IMR-90 (cell line): ENCODE measurements around the gene POU2F1. TPM values are rescaled to one million over a fixed set of nuclear protein-coding genes. Genes with fewer than 3 reads are reported as not detected.

Experiments used
- ATAC-seq: fragments of 200-7000 bp; cut with Tn5 transposase; 2 replicates; pipeline ENCODE4 v1.9.1; 2020; ENCODE audit warnings: low read depth, mild to moderate bottlenecking, moderate library complexity
- BruUV-seq: library from RNA; stranded (reverse); fragments of 400-500 nt; replicated peaks from 2 replicates; lab custom pipeline; 2021; lab: Mats Ljungman, UMichigan
- CTCF ChIA-PET: fragments of 300-600 bp; formaldehyde crosslinking; extraction: SDS; loops from one replicate; lab custom pipeline; 2021; ENCODE audit warnings: antibody characterized with exemption; lab: Yijun Ruan, JAX
- POLR2A ChIA-PET: fragments of 300-600 bp; sonication (Branson Sonifier 250); formaldehyde crosslinking; loops from one replicate; lab custom pipeline; 2022; ENCODE audit warnings: antibody characterized with exemption; ENCODE audit not compliant: unreplicated experiment; lab: Charles Lee
- DNase-seq: peaks from one replicate; pipeline ENCODE4 v3.0.0; 2013
- H2AFZ ChIP-seq: replicated peaks from 2 replicates; pipeline ENCODE3; 2013; ENCODE audit warnings: low read length, mild to moderate bottlenecking; ENCODE audit not compliant: poor library complexity
- H2AK5ac ChIP-seq: 2 replicates; pipeline ENCODE4 v1.6.1; 2013; ENCODE audit warnings: low read depth, low read length, inconsistent platforms
- H2AK9ac ChIP-seq: replicated peaks from 2 replicates; pipeline ENCODE3; 2013; ENCODE audit warnings: mild to moderate bottlenecking, low read depth, low read length, moderate library complexity; ENCODE audit not compliant: poor library complexity
- H2BK120ac ChIP-seq: 2 replicates; pipeline ENCODE4 v1.6.1; 2013; ENCODE audit warnings: low read depth, low read length, inconsistent platforms
- H2BK15ac ChIP-seq: 3 replicates; pipeline ENCODE4 v1.6.1; 2013; ENCODE audit warnings: low read depth, low read length, inconsistent platforms
- H2BK20ac ChIP-seq: 2 replicates; pipeline ENCODE4 v1.6.1; 2013; ENCODE audit warnings: low read depth, mild to moderate bottlenecking, inconsistent platforms, low read length, moderate library complexity
- H2BK5ac ChIP-seq: 2 replicates; pipeline ENCODE4 v1.6.1; 2013; ENCODE audit warnings: mild to moderate bottlenecking, low read depth, low read length, inconsistent platforms; ENCODE audit not compliant: poor library complexity, severe bottlenecking
- H3K14ac ChIP-seq: replicated peaks from 2 replicates; pipeline ENCODE4 v1.6.1; 2013; ENCODE audit warnings: low read depth, low read length, inconsistent platforms
- H3K18ac ChIP-seq: 2 replicates; pipeline ENCODE4 v1.6.1; 2013; ENCODE audit warnings: low read depth, low read length, control low read depth
- H3K23ac ChIP-seq: 2 replicates; pipeline ENCODE4 v1.6.1; 2013; ENCODE audit warnings: low read depth, low read length, inconsistent platforms
- H3K27ac ChIP-seq: 2 replicates; pipeline ENCODE4 v1.5.1; 2013; ENCODE audit warnings: mild to moderate bottlenecking, control low read depth, low read length; ENCODE audit not compliant: insufficient read depth
- H3K27me3 ChIP-seq: 2 replicates; pipeline ENCODE4 v1.6.1; 2013; ENCODE audit warnings: low read length; ENCODE audit not compliant: control insufficient read depth, insufficient read depth
- H3K36me3 ChIP-seq: 2 replicates; pipeline ENCODE4 v1.6.1; 2013; ENCODE audit warnings: low read length, mixed read lengths; ENCODE audit not compliant: control insufficient read depth, insufficient read depth
- H3K4ac ChIP-seq: 2 replicates; pipeline ENCODE4 v1.6.1; 2013; ENCODE audit warnings: low read depth, low read length, inconsistent platforms
- H3K4me1 ChIP-seq: 2 replicates; pipeline ENCODE4 v1.6.1; 2013; ENCODE audit warnings: low read length, mixed read lengths; ENCODE audit not compliant: control insufficient read depth, insufficient read depth
- H3K4me2 ChIP-seq: 2 replicates; pipeline ENCODE4 v1.6.1; 2013; ENCODE audit warnings: low read depth, mild to moderate bottlenecking, control low read depth, low read length, moderate library complexity
- H3K4me3 ChIP-seq: 2 replicates; pipeline ENCODE4 v1.5.1; 2013; ENCODE audit warnings: low read depth, mild to moderate bottlenecking, control low read depth, low read length, moderate library complexity; ENCODE audit not compliant: insufficient read depth
- H3K56ac ChIP-seq: 2 replicates; pipeline ENCODE4 v1.6.1; 2013; ENCODE audit warnings: low read length, inconsistent platforms; ENCODE audit not compliant: insufficient read depth; ENCODE audit errors: extremely low read depth
- H3K79me1 ChIP-seq, 2 experiments: 2 replicates each; pipeline ENCODE4 v1.6.1; 2013; ENCODE audit warnings: low read length in 2 of 2, inconsistent platforms in 1 of 2, low read depth in 1 of 2
- H3K9ac ChIP-seq: 2 replicates; pipeline ENCODE4 v1.6.1; 2013; ENCODE audit warnings: low read depth, low read length, control low read depth
- H3K9me1 ChIP-seq: 2 replicates; pipeline ENCODE4 v1.6.1; 2013; ENCODE audit warnings: low read length, inconsistent platforms; ENCODE audit not compliant: insufficient read depth
- H3K9me3 ChIP-seq: 2 replicates; pipeline ENCODE4 v1.6.1; 2013; ENCODE audit warnings: low read length; ENCODE audit not compliant: control insufficient read depth, insufficient read depth
- H4K20me1 ChIP-seq: 2 replicates; pipeline ENCODE4 v1.6.1; 2013; ENCODE audit warnings: low read length, inconsistent platforms; ENCODE audit not compliant: insufficient read depth
- H4K5ac ChIP-seq: 2 replicates; pipeline ENCODE4 v1.6.1; 2013; ENCODE audit warnings: mild to moderate bottlenecking, low read depth, low read length, control low read depth
- H4K8ac ChIP-seq, 2 experiments: 2 replicates each; pipeline ENCODE4 v1.6.1; 2013; ENCODE audit warnings: low read depth in 2 of 2, low read length in 2 of 2, control low read depth in 1 of 2, inconsistent platforms in 1 of 2
- H4K91ac ChIP-seq: 2 replicates; pipeline ENCODE4 v1.6.1; 2013; ENCODE audit warnings: low read depth, low read length, inconsistent platforms; ENCODE audit not compliant: insufficient read depth
- BHLHE40 ChIP-seq: fragments of 150-350 bp; IDR thresholded peaks from 2 replicates; pipeline ENCODE4 v1.6.1; 2016; ENCODE audit warnings: mild to moderate bottlenecking, low read depth, low read length
- CEBPB ChIP-seq: IDR thresholded peaks from 2 replicates; pipeline ENCODE4 v1.6.1; 2012; ENCODE audit warnings: low read depth, low read length, improper control_type of control experiment
- CHD1 ChIP-seq: IDR thresholded peaks from 2 replicates; pipeline ENCODE4 v1.6.1; 2012; ENCODE audit warnings: low read depth, low read length, improper control_type of control experiment
- CTCF ChIP-seq: conservative IDR thresholded peaks from 2 replicates; pipeline ENCODE4 v1.5.1; 2012; ENCODE audit warnings: mild to moderate bottlenecking, low read depth, low read length, improper control_type of control experiment
- ELK1 ChIP-seq: fragments of 150-350 bp; IDR thresholded peaks from 2 replicates; pipeline ENCODE4 v1.6.1; 2016; ENCODE audit warnings: low read depth, mild to moderate bottlenecking, low read length, moderate library complexity, borderline replicate concordance
- FOS ChIP-seq: fragments of 150-350 bp; IDR thresholded peaks from 2 replicates; pipeline ENCODE4 v1.6.1; 2016; ENCODE audit warnings: low read depth, low read length
- MAFK ChIP-seq: IDR thresholded peaks from 2 replicates; pipeline ENCODE4 v1.6.1; 2012; ENCODE audit warnings: low read depth, low read length, improper control_type of control experiment
- MAZ ChIP-seq: IDR thresholded peaks from 2 replicates; pipeline ENCODE4 v1.6.1; 2012; ENCODE audit warnings: low read depth, mild to moderate bottlenecking, low read length, improper control_type of control experiment, moderate library complexity, borderline replicate concordance
- MXI1 ChIP-seq: IDR thresholded peaks from 2 replicates; pipeline ENCODE4 v1.6.1; 2012; ENCODE audit warnings: low read depth, mild to moderate bottlenecking, low read length, moderate library complexity, borderline replicate concordance
- NFE2L2 ChIP-seq: fragments of 150-350 bp; IDR thresholded peaks from 2 replicates; pipeline ENCODE4 v1.6.1; 2016; ENCODE audit warnings: low read depth, mild to moderate bottlenecking, low read length
- POLR2A ChIP-seq: IDR thresholded peaks from 2 replicates; pipeline ENCODE4 v1.6.1; 2012; ENCODE audit warnings: mild to moderate bottlenecking, low read depth, low read length
- RAD21 ChIP-seq: IDR thresholded peaks from 2 replicates; pipeline ENCODE4 v1.6.1; 2012; ENCODE audit warnings: low read length, improper control_type of control experiment
- RCOR1 ChIP-seq: IDR thresholded peaks from 2 replicates; pipeline ENCODE4 v1.6.1; 2012; ENCODE audit warnings: mild to moderate bottlenecking, low read length, improper control_type of control experiment; ENCODE audit not compliant: insufficient replicate concordance
- RFX5 ChIP-seq: IDR thresholded peaks from 2 replicates; pipeline ENCODE4 v1.8.0; 2012; ENCODE audit warnings: low read depth, mild to moderate bottlenecking, low read length, moderate library complexity
- SMC3 ChIP-seq: fragments of 150-350 bp; IDR thresholded peaks from 2 replicates; pipeline ENCODE4 v1.6.1; 2016; ENCODE audit warnings: low read depth, mild to moderate bottlenecking, antibody characterized with exemption, low read length, moderate library complexity
- USF2 ChIP-seq: fragments of 150-350 bp; IDR thresholded peaks from 2 replicates; pipeline ENCODE4 v1.6.1; 2017; ENCODE audit warnings: mild to moderate bottlenecking, antibody characterized with exemption, low read length, low read depth
- WGBS, 2 experiments: methylation state at CpG; one replicate each; pipeline versions ENCODE4 v1.1.5 to v1.1.7; 2013; ENCODE audit warnings: missing lambda C conversion rate in 2 of 2; ENCODE audit not compliant: insufficient read length in 1 of 2; ENCODE audit errors: extremely low coverage in 2 of 2; 5-methylcytosine and 5-hydroxymethylcytosine counted together
- dilution Hi-C: fragments of 300-500 bp; cut with HindIII; formaldehyde crosslinking; loops from one replicate; pipeline ENCODE4 v1.14.3; 2018; ENCODE audit warnings: low sequenced_read_pairs; ENCODE audit not compliant: unreplicated experiment
- in situ Hi-C: fragments of 300-500 bp; cut with MboI; formaldehyde crosslinking; loops from 3 replicates; pipeline ENCODE4 v1.14.3; 2019; ENCODE audit warnings: low sequenced_read_pairs, inconsistent platforms, mixed read lengths
- intact Hi-C: fragments of 100-400 bp; cut with micrococcal nuclease; formaldehyde crosslinking; loops from 2 replicates; pipeline ENCODE4 v1.10.0; 2022
- polyA plus RNA-seq, 3 experiments: library from polyadenylated mRNA; depleted of rRNA; stranded (reverse); fragments of >200 nt; gene quantifications; 2 replicates each; pipeline ENCODE4 v1.2.3, GENCODE V29; 2012; ENCODE audit warnings: low replicate concordance in 1 of 3
- total RNA-seq: library from RNA; depleted of rRNA; stranded (reverse); fragments of >200 nt; gene quantifications from 2 replicates; pipeline ENCODE4 v1.2.3, GENCODE V29; 2012

The POU2F1 gene
- total and polyA plus RNA-seq, 2 of the 4 experiments (the other 2 are of a cell fraction) = 1.2 to 3.4 TPM

GRCh38 chr1:167178831-167179230 is 41.9 kb upstream of the POU2F1 start:
- H3K9ac ChIP-seq = no peak overlapping the region
- no peak overlapping the region for H4K91ac ChIP-seq
- intact Hi-C loops = no loop called here
- H3K14ac ChIP-seq = no peak overlapping the region
- in situ Hi-C loops = no loop called here
- H2AFZ ChIP-seq = no peak overlapping the region
- DNase-seq (no peak), ATAC-seq (no peak)
- peaks cover 6% of the 10 kb centered on the region; the same call in 1 of the 2 replicates for H3K27me3 ChIP-seq
- H3K4me3 ChIP-seq = no peak overlapping the region
- no peak overlapping the region for H2BK120ac ChIP-seq
- no peak overlapping the region for H3K27ac ChIP-seq
- no peaks in the 10 kb centered on the region for H3K79me1 ChIP-seq
- no CpG with 5 or more reads among the region's 1 CpG for WGBS, 2 experiments
- H3K36me3 ChIP-seq = no peaks in the 10 kb centered on the region
- no peak overlapping the region for H2BK5ac ChIP-seq
- H4K8ac ChIP-seq = no peak overlapping the region
- H3K56ac ChIP-seq = no peak overlapping the region
- no peak overlapping the region for H3K4ac ChIP-seq
- no peak overlapping the region for H2BK15ac ChIP-seq
- no peak overlapping the region for H2AK5ac ChIP-seq
- H4K5ac ChIP-seq = no peak overlapping the region
- no peaks in the 10 kb centered on the region for H3K4me1 ChIP-seq
- CTCF ChIA-PET = no interaction called here
- H3K9me3 ChIP-seq = no peaks in the 10 kb centered on the region
- no peak overlapping the region for H2BK20ac ChIP-seq
- no peak overlapping the region for H3K4me2 ChIP-seq
- TF ChIP-seq RFX5 (no peak), RAD21 (no peak), CTCF (no peak), SMC3 (no peak), MAZ (no peak), FOS (no peak), MXI1 (no peak), ELK1 (no peak), POLR2A (no peak), USF2 (no peak), RCOR1 (no peak), MAFK (no peak), BHLHE40 (no peak), CHD1 (no peak), NFE2L2 (no peak), CEBPB (no peak)
- no peak overlapping the region for H3K23ac ChIP-seq
- BruUV-seq = no TSS peak
- no peak overlapping the region for H2AK9ac ChIP-seq
- dilution Hi-C loops = no loop called here
- H3K18ac ChIP-seq = no peak overlapping the region
- H4K20me1 ChIP-seq = no peaks in the 10 kb centered on the region
- POLR2A ChIA-PET = no interaction called here
- H3K9me1 ChIP-seq = no peaks in the 10 kb centered on the region
